Measurements from ENCODE around the gene ST6GALNAC1. TPM values are rescaled to one million over a fixed set of nuclear protein-coding genes. Genes with fewer than 3 reads are reported as not detected.
A peak's percentile ranks its signal among the peaks of the same experiment; 100 is the strongest.

ST6GALNAC1 gene
- total and polyA plus RNA-seq, 2 of the 13 experiments (the other 11 are each of a cell fraction or from before 2014, with no cell fraction given): not detected

DNA sequence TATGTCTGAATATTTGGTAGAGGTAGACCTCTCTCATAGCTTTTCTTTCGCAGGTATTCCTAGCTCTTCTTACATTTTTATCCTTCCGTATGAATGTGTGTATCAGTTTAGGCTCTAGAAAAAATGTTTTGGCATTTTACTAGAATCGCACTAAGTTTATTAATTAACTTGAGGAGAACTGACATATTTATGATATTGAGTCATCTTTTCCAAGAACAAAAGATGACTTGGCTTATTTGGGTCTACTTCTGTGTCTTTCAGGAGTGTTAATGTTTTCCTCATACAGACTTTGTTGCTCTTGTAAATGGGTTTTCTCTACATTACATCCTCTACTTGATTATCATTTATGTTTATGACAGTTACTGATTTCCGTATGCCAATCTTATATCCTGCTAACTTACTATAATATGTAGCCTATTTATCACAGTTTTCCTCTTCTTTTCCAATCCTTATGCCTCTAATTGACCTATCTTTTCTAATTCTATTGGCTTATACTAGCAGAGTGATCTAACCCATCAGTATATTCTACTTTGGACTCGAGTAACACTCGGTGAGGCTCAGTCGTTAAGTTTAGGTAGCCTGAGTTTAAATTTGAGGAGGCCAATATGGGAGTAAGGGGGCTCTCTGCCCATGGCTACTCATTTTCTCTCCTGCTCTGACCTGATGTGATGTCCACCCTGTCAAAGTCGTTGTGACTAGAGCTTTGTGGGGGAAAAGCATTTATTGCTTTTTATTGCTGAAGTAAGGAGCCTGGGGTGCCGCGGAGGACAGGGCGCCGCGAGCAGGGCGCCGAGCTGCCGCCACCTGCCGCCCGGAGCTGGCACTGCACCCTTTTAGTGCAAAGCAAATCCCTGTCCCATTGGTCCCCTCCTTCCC, 20.0 kb downstream of the ST6GALNAC1 start (continued):
- peak; percentile 73; the same call in 1 of the 2 replicates for TF ChIP-seq AHR (CRISPR knock-in tag; IDR thresholded peaks at IDR 0.05)
- no peak for TF ChIP-seq ZNF180 (CRISPR knock-in tag; IDR thresholded peaks at IDR 0.05; ENCODE audit: borderline replicate concordance, low read depth)
- TF ChIP-seq HNRNPK (IDR thresholded peaks at IDR 0.05; ENCODE audit: low read depth, low read length, poor library complexity, severe bottlenecking): peak; percentile 63
- TF ChIP-seq, protein P1, sequence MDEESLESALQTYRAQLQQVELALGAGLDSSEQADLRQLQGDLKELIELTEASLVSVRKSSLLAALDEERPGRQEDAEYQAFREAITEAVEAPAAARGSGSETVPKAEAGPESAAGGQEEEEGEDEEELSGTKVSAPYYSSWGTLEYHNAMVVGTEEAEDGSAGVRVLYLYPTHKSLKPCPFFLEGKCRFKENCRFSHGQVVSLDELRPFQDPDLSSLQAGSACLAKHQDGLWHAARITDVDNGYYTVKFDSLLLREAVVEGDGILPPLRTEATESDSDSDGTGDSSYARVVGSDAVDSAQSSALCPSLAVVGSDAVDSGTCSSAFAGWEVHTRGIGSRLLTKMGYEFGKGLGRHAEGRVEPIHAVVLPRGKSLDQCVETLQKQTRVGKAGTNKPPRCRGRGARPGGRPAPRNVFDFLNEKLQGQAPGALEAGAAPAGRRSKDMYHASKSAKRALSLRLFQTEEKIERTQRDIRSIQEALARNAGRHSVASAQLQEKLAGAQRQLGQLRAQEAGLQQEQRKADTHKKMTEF (CRISPR knock-in tag; IDR thresholded peaks at IDR 0.05): peak; percentile 47; the same call in 1 of the 2 replicates
- TF ChIP-seq ZNF782 (CRISPR knock-in tag; IDR thresholded peaks at IDR 0.05; ENCODE audit: borderline replicate concordance): no peak
- TF ChIP-seq, protein P2, sequence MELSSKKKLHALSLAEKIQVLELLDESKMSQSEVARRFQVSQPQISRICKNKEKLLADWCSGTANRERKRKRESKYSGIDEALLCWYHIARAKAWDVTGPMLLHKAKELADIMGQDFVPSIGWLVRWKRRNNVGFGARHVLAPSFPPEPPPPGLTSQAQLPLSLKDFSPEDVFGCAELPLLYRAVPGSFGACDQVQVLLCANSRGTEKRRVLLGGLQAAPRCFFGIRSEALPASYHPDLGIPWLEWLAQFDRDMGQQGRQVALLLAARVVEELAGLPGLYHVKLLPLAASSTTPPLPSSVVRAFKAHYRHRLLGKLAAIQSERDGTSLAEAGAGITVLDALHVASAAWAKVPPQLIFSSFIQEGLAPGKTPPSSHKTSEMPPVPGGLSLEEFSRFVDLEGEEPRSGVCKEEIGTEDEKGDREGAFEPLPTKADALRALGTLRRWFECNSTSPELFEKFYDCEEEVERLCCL (CRISPR knock-in tag; IDR thresholded peaks at IDR 0.05; ENCODE audit: borderline replicate concordance): no peak
- TF ChIP-seq, protein P3, sequence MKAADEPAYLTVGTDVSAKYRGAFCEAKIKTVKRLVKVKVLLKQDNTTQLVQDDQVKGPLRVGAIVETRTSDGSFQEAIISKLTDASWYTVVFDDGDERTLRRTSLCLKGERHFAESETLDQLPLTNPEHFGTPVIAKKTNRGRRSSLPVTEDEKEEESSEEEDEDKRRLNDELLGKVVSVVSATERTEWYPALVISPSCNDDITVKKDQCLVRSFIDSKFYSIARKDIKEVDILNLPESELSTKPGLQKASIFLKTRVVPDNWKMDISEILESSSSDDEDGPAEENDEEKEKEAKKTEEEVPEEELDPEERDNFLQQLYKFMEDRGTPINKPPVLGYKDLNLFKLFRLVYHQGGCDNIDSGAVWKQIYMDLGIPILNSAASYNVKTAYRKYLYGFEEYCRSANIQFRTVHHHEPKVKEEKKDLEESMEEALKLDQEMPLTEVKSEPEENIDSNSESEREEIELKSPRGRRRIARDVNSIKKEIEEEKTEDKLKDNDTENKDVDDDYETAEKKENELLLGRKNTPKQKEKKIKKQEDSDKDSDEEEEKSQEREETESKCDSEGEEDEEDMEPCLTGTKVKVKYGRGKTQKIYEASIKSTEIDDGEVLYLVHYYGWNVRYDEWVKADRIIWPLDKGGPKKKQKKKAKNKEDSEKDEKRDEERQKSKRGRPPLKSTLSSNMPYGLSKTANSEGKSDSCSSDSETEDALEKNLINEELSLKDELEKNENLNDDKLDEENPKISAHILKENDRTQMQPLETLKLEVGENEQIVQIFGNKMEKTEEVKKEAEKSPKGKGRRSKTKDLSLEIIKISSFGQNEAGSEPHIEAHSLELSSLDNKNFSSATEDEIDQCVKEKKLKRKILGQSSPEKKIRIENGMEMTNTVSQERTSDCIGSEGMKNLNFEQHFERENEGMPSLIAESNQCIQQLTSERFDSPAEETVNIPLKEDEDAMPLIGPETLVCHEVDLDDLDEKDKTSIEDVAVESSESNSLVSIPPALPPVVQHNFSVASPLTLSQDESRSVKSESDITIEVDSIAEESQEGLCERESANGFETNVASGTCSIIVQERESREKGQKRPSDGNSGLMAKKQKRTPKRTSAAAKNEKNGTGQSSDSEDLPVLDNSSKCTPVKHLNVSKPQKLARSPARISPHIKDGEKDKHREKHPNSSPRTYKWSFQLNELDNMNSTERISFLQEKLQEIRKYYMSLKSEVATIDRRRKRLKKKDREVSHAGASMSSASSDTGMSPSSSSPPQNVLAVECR (CRISPR knock-in tag; IDR thresholded peaks at IDR 0.05; ENCODE audit: borderline replicate concordance): peak; percentile 26; the same call in 1 of the 2 replicates
- TF ChIP-seq RAD21 (CRISPR knock-in tag; IDR thresholded peaks at IDR 0.05): peak; percentile 95
- no peak for TF ChIP-seq CC2D1A (CRISPR knock-in tag; IDR thresholded peaks at IDR 0.05)
- peak; percentile 31; the same call in 1 of the 2 replicates for TF ChIP-seq ELF3 (CRISPR knock-in tag; IDR thresholded peaks at IDR 0.05)
- no peak for TF ChIP-seq ZFP41 (CRISPR knock-in tag; IDR thresholded peaks at IDR 0.05; ENCODE audit: borderline replicate concordance)
- peak; percentile 64; the same call in 1 of the 2 replicates for TF ChIP-seq SALL1 (CRISPR knock-in tag; IDR thresholded peaks at IDR 0.05)
- TF ChIP-seq ZNF572 (CRISPR knock-in tag; IDR thresholded peaks at IDR 0.05): no peak
- 0 out of 2 replicates have a peak, but pooled peaks have one; percentile 29 for TF ChIP-seq BORCS8-MEF2B (CRISPR knock-in tag; IDR thresholded peaks at IDR 0.05)
- no peak for TF ChIP-seq FOXA1 (IDR thresholded peaks at IDR 0.05)
- TF ChIP-seq FOXA1 (CRISPR knock-in tag; IDR thresholded peaks at IDR 0.05): no peak
- TF ChIP-seq, protein P4, sequence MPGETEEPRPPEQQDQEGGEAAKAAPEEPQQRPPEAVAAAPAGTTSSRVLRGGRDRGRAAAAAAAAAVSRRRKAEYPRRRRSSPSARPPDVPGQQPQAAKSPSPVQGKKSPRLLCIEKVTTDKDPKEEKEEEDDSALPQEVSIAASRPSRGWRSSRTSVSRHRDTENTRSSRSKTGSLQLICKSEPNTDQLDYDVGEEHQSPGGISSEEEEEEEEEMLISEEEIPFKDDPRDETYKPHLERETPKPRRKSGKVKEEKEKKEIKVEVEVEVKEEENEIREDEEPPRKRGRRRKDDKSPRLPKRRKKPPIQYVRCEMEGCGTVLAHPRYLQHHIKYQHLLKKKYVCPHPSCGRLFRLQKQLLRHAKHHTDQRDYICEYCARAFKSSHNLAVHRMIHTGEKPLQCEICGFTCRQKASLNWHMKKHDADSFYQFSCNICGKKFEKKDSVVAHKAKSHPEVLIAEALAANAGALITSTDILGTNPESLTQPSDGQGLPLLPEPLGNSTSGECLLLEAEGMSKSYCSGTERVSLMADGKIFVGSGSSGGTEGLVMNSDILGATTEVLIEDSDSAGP (CRISPR knock-in tag; IDR thresholded peaks at IDR 0.05; ENCODE audit: borderline replicate concordance): 0 out of 2 replicates have a peak, but pooled peaks have one; percentile 32
- TF ChIP-seq REPIN1 (CRISPR knock-in tag; IDR thresholded peaks at IDR 0.05; ENCODE audit: borderline replicate concordance, low read depth): peak; percentile 46; the same call in 1 of the 2 replicates
- TF ChIP-seq FLYWCH1 (CRISPR knock-in tag; IDR thresholded peaks at IDR 0.05): no peak
- peak; percentile 39; the same call in 1 of the 2 replicates for TF ChIP-seq ZSCAN31 (CRISPR knock-in tag; IDR thresholded peaks at IDR 0.05; ENCODE audit: low read depth)

Data from HepG2 (cell line).